Subcutaneous adipose tissue (tissue), 4 donors: ENCODE results near the gene VSTM2B. TPM values are rescaled to one million over a fixed set of nuclear protein-coding genes. Genes with fewer than 3 reads are reported as not detected.

ENCODE experiments used
- CTCF ChIP-seq: fragments of 450-650 bp; IDR thresholded peaks from one replicate; pipeline ENCODE4 v1.5.1; 2016; ENCODE audit warnings: low read depth, mild to moderate bottlenecking, control low read depth, antibody characterized with exemption, moderate library complexity
- total RNA-seq, 4 donors: library from RNA; depleted of rRNA; stranded (reverse); fragments of >200 nt; gene quantifications; one replicate each; pipeline ENCODE4 v1.1.0, GENCODE V29; 2016

The VSTM2B gene
- total RNA-seq, 4 donors from 2014 or later, result not detected

- no peak for TF ChIP-seq CTCF
Measured at GRCh38 chr19:29566496-29567054, 40.8 kb downstream of the VSTM2B start.

GRCh38 chr19:29567366-29567915 lies 41.6 kb downstream of the VSTM2B start:
- TF ChIP-seq CTCF, result no peak

- TF ChIP-seq CTCF, result no peak
Measured at GRCh38 chr19:29568036-29569025, 42.5 kb downstream of the VSTM2B start.

GRCh38 chr19:29569038-29569911 lies 43.5 kb downstream of the VSTM2B start:
- no peak for TF ChIP-seq CTCF

- TF ChIP-seq CTCF, result no peak
Measured at GRCh38 chr19:29571181-29571580, 45.4 kb downstream of the VSTM2B start.

GRCh38 chr19:29573486-29573885 lies 47.7 kb downstream of the VSTM2B start:
- TF ChIP-seq CTCF, result no peak
